T-cell (primary cell): Measurements from ENCODE around the gene CRYAB. TPM values are rescaled to one million over a fixed set of nuclear protein-coding genes. Genes with fewer than 3 reads are reported as not detected.

Source experiments
- ATAC-seq, 4 experiments: fragments of 200-7000 bp in 3 of 4; fragments of 150-1000 bp in 1 of 4; cut with Tn5 transposase; replicated peaks in 1 of 4; 1 replicate in 3 of 4; 2 replicates in 1 of 4; pipeline ENCODE4 v1.10.0; 2021; ENCODE audit warnings: moderate library complexity in 3 of 4, mild to moderate bottlenecking in 2 of 4, moderate number of reproducible peaks in 1 of 4
- CTCF ChIA-PET, 2 donors: fragments of 300-600 bp; sonication (Branson Sonifier 250); formaldehyde crosslinking; loops; one replicate each; lab custom pipeline; 2022; ENCODE audit warnings: antibody characterized with exemption in 2 of 2; lab: Charles Lee
- POLR2A ChIA-PET, 2 donors: fragments of 300-600 bp; sonication (Branson Sonifier 250); formaldehyde crosslinking; loops; one replicate each; lab custom pipeline; 2022; ENCODE audit warnings: antibody characterized with exemption in 2 of 2; lab: Charles Lee
- DNase-seq, 35 experiments: peaks; one replicate each; pipeline versions ENCODE4 v3.0.0 to v3.0.0-alpha.2; 2013 to 2023
- H3K27ac ChIP-seq: one replicate; pipeline ENCODE4 v1.5.1; 2013; ENCODE audit warnings: low read length
- H3K27me3 ChIP-seq, 2 experiments: replicated peaks in 1 of 2; 1 replicate in 1 of 2; 2 replicates in 1 of 2; pipeline versions ENCODE4 v1.6.1 to v1.7.0; 2013; ENCODE audit warnings: low read length in 1 of 2, mixed read lengths in 1 of 2; ENCODE audit not compliant: control insufficient read depth in 2 of 2, insufficient read depth in 2 of 2; ENCODE audit errors: extremely low read depth in 1 of 2
- H3K36me3 ChIP-seq, 2 donors: 1 replicate in 1 of 2; 2 replicates in 1 of 2; pipeline versions ENCODE4 v1.6.1 to v1.7.0; 2013; ENCODE audit warnings: low read length in 1 of 2; ENCODE audit not compliant: control insufficient read depth in 2 of 2, insufficient read depth in 1 of 2; ENCODE audit errors: extremely low read depth in 1 of 2
- H3K4me1 ChIP-seq, 2 experiments: 1 replicate in 1 of 2; 2 replicates in 1 of 2; pipeline versions ENCODE4 v1.6.1 to v1.7.0; 2013; ENCODE audit warnings: low read length in 2 of 2, mixed read lengths in 1 of 2; ENCODE audit not compliant: insufficient read depth in 2 of 2, control insufficient read depth in 1 of 2; ENCODE audit errors: extremely low read depth in 1 of 2
- H3K4me3 ChIP-seq, 2 donors: 1 replicate in 1 of 2; 2 replicates in 1 of 2; pipeline versions ENCODE4 v1.5.1 to v1.7.0; 2013; ENCODE audit warnings: mild to moderate bottlenecking in 2 of 2, low read length in 1 of 2, moderate library complexity in 1 of 2; ENCODE audit not compliant: control insufficient read depth in 1 of 2; ENCODE audit errors: extremely low read depth in 1 of 2
- H3K9me3 ChIP-seq: 2 replicates; pipeline ENCODE4 v1.7.0; 2013
- H3K27ac Mint-ChIP-seq, 2 donors: one replicate each; pipeline ENCODE4 v1.8.0; 2020 to 2021; ENCODE audit warnings: mild to moderate bottlenecking in 2 of 2, mixed read lengths in 2 of 2
- H3K27me3 Mint-ChIP-seq, 2 donors: one replicate each; pipeline ENCODE4 v1.8.0; 2021 to 2022; ENCODE audit warnings: mixed read lengths in 2 of 2
- H3K36me3 Mint-ChIP-seq: one replicate; pipeline ENCODE4 v1.8.0; 2021; ENCODE audit warnings: mixed read lengths
- H3K4me1 Mint-ChIP-seq, 3 donors: one replicate each; pipeline ENCODE4 v1.8.0; 2020 to 2022; ENCODE audit warnings: mixed read lengths in 3 of 3, mild to moderate bottlenecking in 1 of 3
- H3K4me3 Mint-ChIP-seq, 3 donors: one replicate each; pipeline ENCODE4 v1.8.0; 2020 to 2022; ENCODE audit warnings: mild to moderate bottlenecking in 3 of 3, mixed read lengths in 3 of 3, moderate library complexity in 3 of 3
- H3K9me3 Mint-ChIP-seq, 3 donors: one replicate each; pipeline ENCODE4 v1.8.0; 2020 to 2022; ENCODE audit warnings: mixed read lengths in 3 of 3
- WGBS: methylation state at CpG from one replicate; pipeline ENCODE4 v1.1.5; 2013; ENCODE audit warnings: missing lambda C conversion rate; ENCODE audit not compliant: insufficient coverage; 5-methylcytosine and 5-hydroxymethylcytosine counted together
- total RNA-seq, 35 experiments: library from RNA in 6 of 35; stranded (reverse) in 6 of 35; fragments of 120-200 nt in 1 of 35; gene quantifications; one replicate each; pipeline versions ENCODE4 v1.2.1 to v1.2.4 and lab custom pipeline; 2013 to 2026

Gene CRYAB
- total RNA-seq, 5 donors from 2014 or later (not counting 1 experiment from before 2014, with no cell fraction given) = 0.38 to 0.49 TPM; not detected in 3

GRCh38 chr11:111942829-111943228 lies 31.3 kb upstream of the CRYAB start:
- no peaks in the 10 kb centered on the region for H3K36me3 ChIP-seq
- no peaks in the 10 kb centered on the region for H3K27me3 ChIP-seq
- H3K9me3 ChIP-seq = no peaks in the 10 kb centered on the region
- 60% methylated on average over 1 of the region's 7 CpGs for WGBS
- H3K9me3 Mint-ChIP-seq = no peaks in the 10 kb centered on the region
- H3K27ac Mint-ChIP-seq = no peak overlapping the region
- ChIA-PET POLR2A (interaction anchor here in 1 of 2 donors (0.6 kb wide), 1 partner anchor 16 kb away, joined by 4 read pairs; no protein-coding TSS in a partner anchor), CTCF (interaction anchor here (0.6 to 1.7 kb wide), 5 partner anchors 9 to 188 kb away, joined by 3 to 5 read pairs (median 3); no protein-coding TSS in a partner anchor)
- H3K4me1 ChIP-seq = peaks cover 11 to 13% of the 10 kb centered on the region in 2 experiments
- no peak for ATAC-seq
- no peaks in the 10 kb centered on the region for H3K27me3 Mint-ChIP-seq
- no peak overlapping the region for H3K4me3 ChIP-seq
- H3K4me1 Mint-ChIP-seq = peaks cover 22 to 34% (median 33%) of the 10 kb centered on the region in 3 donors
- no peak overlapping the region for H3K27ac ChIP-seq
- peaks cover 4% of the 10 kb centered on the region for H3K36me3 Mint-ChIP-seq
- DNase-seq = no peak
- H3K4me3 Mint-ChIP-seq = no peak overlapping the region

DNA sequence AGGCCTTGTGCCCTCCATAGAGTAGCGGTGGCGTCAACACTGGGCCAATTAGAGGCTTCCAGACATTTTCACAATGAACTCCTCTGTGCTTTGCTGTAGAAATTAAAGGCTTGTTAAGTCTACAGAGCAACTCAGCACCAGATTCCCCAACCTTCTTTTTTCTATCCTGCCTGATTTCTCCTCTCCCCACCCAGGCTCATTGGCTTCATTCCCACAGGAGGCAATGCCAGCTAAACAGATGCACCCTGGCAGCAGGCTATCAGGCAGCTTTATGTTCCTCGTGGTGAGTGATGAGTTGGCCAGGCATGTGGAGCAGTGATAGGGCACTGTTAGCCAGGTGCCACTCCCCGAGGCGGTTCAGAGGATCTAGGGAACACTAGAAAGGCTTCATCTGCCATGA lies 30.4 kb upstream of the CRYAB start:
- Mint-ChIP-seq H3K36me3 (peaks cover 4% of the 10 kb centered on the region), H3K4me3 (no peak overlapping the region), H3K27me3 (no peaks in the 10 kb centered on the region), H3K4me1 (peaks cover 28 to 38% (median 37%) of the 10 kb centered on the region in 3 donors), H3K9me3 (no peaks in the 10 kb centered on the region), H3K27ac (no peak overlapping the region)
- 94% methylated on average over 5 of the region's 5 CpGs for WGBS
- POLR2A ChIA-PET = no interaction called here
- Histone ChIP-seq H3K4me3 (no peak overlapping the region), H3K9me3 (no peaks in the 10 kb centered on the region), H3K27me3 (no peaks in the 10 kb centered on the region), H3K4me1 (peaks cover 15 to 21% of the 10 kb centered on the region in 2 experiments), H3K36me3 (no peaks in the 10 kb centered on the region), H3K27ac (no peak overlapping the region)
- CTCF ChIA-PET = interaction anchor here (1.0 to 1.7 kb wide), 2 partner anchors 10 to 40 kb away, joined by 3 to 5 read pairs; no protein-coding TSS in a partner anchor
- DNase-seq (no peak), ATAC-seq (no peak)

DNA sequence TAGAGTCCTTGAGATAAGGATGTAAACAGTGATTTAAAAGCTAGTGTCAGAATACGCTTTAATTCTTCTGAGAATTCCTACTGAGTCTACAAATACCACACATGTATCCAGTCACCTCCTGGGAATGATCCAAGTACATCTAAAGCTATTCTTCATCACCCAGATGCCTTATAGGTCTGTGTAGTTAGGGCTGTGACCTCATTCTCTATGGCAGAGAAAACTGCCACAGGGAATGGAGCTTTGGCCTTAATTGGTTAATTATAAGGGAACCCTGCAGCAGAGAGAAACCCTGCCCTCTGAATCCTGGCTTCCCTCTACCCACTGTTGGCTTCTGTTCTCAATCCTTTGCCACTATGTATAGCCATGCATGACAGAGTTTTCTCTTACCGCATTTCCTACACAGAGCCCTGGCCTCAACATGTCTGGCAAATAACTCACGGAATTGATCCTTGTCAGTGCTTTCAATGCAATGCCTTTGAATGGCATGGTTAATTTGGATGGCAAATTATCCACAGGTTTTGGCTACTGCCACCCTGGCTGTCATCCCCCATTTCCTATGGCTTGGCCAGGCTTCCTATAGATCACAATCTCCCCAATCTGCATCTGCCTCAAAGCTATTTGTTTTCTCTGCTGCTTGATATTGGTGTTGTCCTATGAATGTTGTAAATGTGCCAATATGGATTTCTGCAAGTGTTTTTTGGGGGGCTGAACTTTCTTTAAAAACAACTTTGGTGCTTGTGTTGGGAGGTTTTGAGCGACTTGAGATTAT lies 28.4 kb upstream of the CRYAB start:
- Mint-ChIP-seq H3K36me3 (peaks cover 4% of the 10 kb centered on the region), H3K4me1 (peaks cover 38 to 48% (median 44%) of the 10 kb centered on the region in 3 donors), H3K27ac (no peak overlapping the region), H3K27me3 (no peaks in the 10 kb centered on the region), H3K4me3 (no peak overlapping the region), H3K9me3 (no peaks in the 10 kb centered on the region)
- CTCF ChIA-PET = interaction anchor here (0.6 to 2.0 kb wide), 3 partner anchors 13 to 91 kb away, joined by 3 to 13 read pairs (median 5); no protein-coding TSS in a partner anchor
- H3K9me3 ChIP-seq = no peaks in the 10 kb centered on the region
- H3K27ac ChIP-seq = no peak overlapping the region
- H3K27me3 ChIP-seq = no peaks in the 10 kb centered on the region
- peaks cover 20 to 28% of the 10 kb centered on the region in 2 experiments for H3K4me1 ChIP-seq
- POLR2A ChIA-PET = interaction anchor here in 1 of 2 donors (1.7 kb wide), 1 partner anchor 13 kb away, joined by 7 read pairs; no protein-coding TSS in a partner anchor
- no peak for ATAC-seq
- no peak for DNase-seq
- WGBS = 80% methylated on average over 1 of the region's 4 CpGs
- H3K4me3 ChIP-seq = no peak overlapping the region
- H3K36me3 ChIP-seq = no peaks in the 10 kb centered on the region

GRCh38 chr11:111938687-111939160 lies 27.2 kb upstream of the CRYAB start:
- Mint-ChIP-seq H3K4me3 (peak overlapping the region; percentile 54 to 93 (median 81)), H3K27me3 (no peaks in the 10 kb centered on the region), H3K9me3 (no peaks in the 10 kb centered on the region), H3K4me1 (peaks cover 30 to 37% (median 31%) of the 10 kb centered on the region in 3 donors), H3K27ac (peak overlapping the region; percentile 71 to 90), H3K36me3 (no peaks in the 10 kb centered on the region)
- DNase-seq (peak in 10 of 35 experiments; percentile 4 to 51 (median 18)), ATAC-seq (peak; percentile 56 to 81 (median 66))
- ChIA-PET CTCF (interaction anchor here (0.6 to 2.0 kb wide), 6 partner anchors 9 to 341 kb away, joined by 3 to 13 read pairs (median 4); no protein-coding TSS in a partner anchor), POLR2A (interaction anchor here (0.7 to 1.7 kb wide), 2 partner anchors 12 kb away, joined by 4 to 7 read pairs; no protein-coding TSS in a partner anchor)
- Histone ChIP-seq H3K4me3 (no peak overlapping the region), H3K27ac (peak overlapping the region; percentile 54), H3K36me3 (no peaks in the 10 kb centered on the region), H3K27me3 (no peaks in the 10 kb centered on the region), H3K4me1 (peaks cover 13 to 28% of the 10 kb centered on the region in 2 experiments), H3K9me3 (no peaks in the 10 kb centered on the region)
- 7% methylated on average over 6 of the region's 7 CpGs for WGBS

DNA sequence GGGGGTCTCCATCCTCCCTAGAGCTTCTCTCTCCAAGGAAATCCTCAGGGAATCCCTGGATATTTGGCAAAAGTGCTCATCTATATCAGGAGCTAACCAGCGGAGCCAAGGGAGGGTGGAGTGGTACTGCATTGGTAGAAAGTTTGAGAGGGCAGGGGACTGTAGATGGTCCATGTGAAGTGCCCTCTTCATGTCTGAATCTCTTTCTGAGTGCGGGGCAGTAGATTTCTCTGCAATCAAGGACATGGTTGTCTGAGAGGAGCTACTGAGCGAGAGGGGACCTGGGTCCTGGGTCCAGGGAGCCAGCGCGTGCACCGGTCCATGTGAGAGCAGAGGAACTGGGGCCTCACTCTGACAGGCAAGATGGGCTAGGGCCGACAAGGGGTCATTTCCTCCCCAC lies 26.3 kb upstream of the CRYAB start:
- H3K9me3 Mint-ChIP-seq = no peaks in the 10 kb centered on the region
- Histone ChIP-seq H3K4me3 (peak overlapping the region in 1 of 2 donors; percentile 64), H3K27ac (peak overlapping the region; percentile 26)

GRCh38 chr11:111937461-111937769 lies 25.8 kb upstream of the CRYAB start:
- no peaks in the 10 kb centered on the region for H3K9me3 ChIP-seq
- ATAC-seq (peak in 2 of 4 experiments; percentile 3 to 5), DNase-seq (peak in 1 of 35 experiments; percentile 10)
- no peaks in the 10 kb centered on the region for H3K36me3 ChIP-seq
- Mint-ChIP-seq H3K4me1 (peaks cover 29 to 41% (median 33%) of the 10 kb centered on the region in 3 donors), H3K27me3 (no peaks in the 10 kb centered on the region), H3K9me3 (no peaks in the 10 kb centered on the region), H3K27ac (peak overlapping the region; percentile 71 to 90), H3K4me3 (peak overlapping the region; percentile 54 to 93 (median 81)), H3K36me3 (no peaks in the 10 kb centered on the region)
- H3K27ac ChIP-seq = peak overlapping the region; percentile 26
- H3K4me3 ChIP-seq = peak overlapping the region; percentile 64 to 78
- 10% methylated on average over 2 of the region's 9 CpGs for WGBS
- ChIA-PET CTCF (interaction anchor here (0.5 to 3.0 kb wide), 4 partner anchors 44 to 655 kb away, joined by 3 to 9 read pairs (median 4); no protein-coding TSS in a partner anchor), POLR2A (interaction anchor here (0.6 to 0.8 kb wide), 3 partner anchors 42 to 354 kb away, joined by 3 to 16 read pairs (median 4); no protein-coding TSS in a partner anchor)
- H3K4me1 ChIP-seq = peaks cover 13 to 29% of the 10 kb centered on the region in 2 experiments
- no peaks in the 10 kb centered on the region for H3K27me3 ChIP-seq

More for the DNA sequence above, 26.3 kb upstream of the CRYAB start:
- H3K4me1 ChIP-seq = peaks cover 13 to 28% of the 10 kb centered on the region in 2 experiments
- ChIA-PET CTCF (interaction anchor here (0.5 to 3.0 kb wide), 5 partner anchors 8 to 655 kb away, joined by 3 to 13 read pairs (median 5); no protein-coding TSS in a partner anchor), POLR2A (interaction anchor here (0.6 to 0.8 kb wide), 3 partner anchors 18 to 354 kb away, joined by 4 to 16 read pairs (median 4); no protein-coding TSS in a partner anchor)
- H3K36me3 ChIP-seq = no peaks in the 10 kb centered on the region
- peaks cover 29 to 37% (median 30%) of the 10 kb centered on the region in 3 donors for H3K4me1 Mint-ChIP-seq
- ATAC-seq = no peak
- 66% methylated on average over 7 of the region's 7 CpGs for WGBS
- no peak for DNase-seq
- H3K27me3 Mint-ChIP-seq = no peaks in the 10 kb centered on the region
- H3K36me3 Mint-ChIP-seq = no peaks in the 10 kb centered on the region
- peak overlapping the region; percentile 54 to 93 (median 81) for H3K4me3 Mint-ChIP-seq
- no peaks in the 10 kb centered on the region for H3K27me3 ChIP-seq
- peak overlapping the region; percentile 71 to 90 for H3K27ac Mint-ChIP-seq
- H3K9me3 ChIP-seq = no peaks in the 10 kb centered on the region
